Activated CD4-positive, alpha-beta memory T cell treated with anti-CD3 and anti-CD28 coated beads for 36 hours (primary cell): ENCODE data around the gene PPP6R2. TPM values are rescaled to one million over a fixed set of nuclear protein-coding genes. Genes with fewer than 3 reads are reported as not detected.

Experiments used
- CTCF ChIA-PET: fragments of 350-600 bp; sonication (Branson Sonifier 250); formaldehyde crosslinking; loops from one replicate; lab custom pipeline; 2021; ENCODE audit warnings: antibody characterized with exemption, inconsistent platforms; lab: Charles Lee
- POLR2A ChIA-PET: fragments of 350-600 bp; sonication (Branson Sonifier 250); formaldehyde crosslinking; loops from one replicate; lab custom pipeline; 2021; ENCODE audit warnings: antibody characterized with exemption; lab: Charles Lee
- DNase-seq: peaks from one replicate; pipeline ENCODE4 v3.0.0-alpha.2; 2020
- H3K27ac Mint-ChIP-seq: one replicate; pipeline ENCODE4 v1.8.0; 2021; ENCODE audit warnings: mixed read lengths
- H3K27me3 Mint-ChIP-seq: one replicate; pipeline ENCODE4 v1.8.0; 2021; ENCODE audit warnings: mixed read lengths
- H3K36me3 Mint-ChIP-seq: one replicate; pipeline ENCODE4 v1.8.0; 2021; ENCODE audit warnings: mixed read lengths
- H3K4me1 Mint-ChIP-seq: one replicate; pipeline ENCODE4 v1.8.0; 2021; ENCODE audit warnings: low read depth, mixed read lengths
- H3K4me3 Mint-ChIP-seq: one replicate; pipeline ENCODE4 v1.8.0; 2021; ENCODE audit warnings: mild to moderate bottlenecking, mixed read lengths
- H3K9me3 Mint-ChIP-seq: one replicate; pipeline ENCODE4 v1.8.0; 2021; ENCODE audit warnings: mixed read lengths
- intact Hi-C: fragments of 100-400 bp; cut with micrococcal nuclease; formaldehyde crosslinking; loops from one replicate; pipeline ENCODE4 v1.15.1; 2023
- total RNA-seq, 2 experiments: library from RNA; stranded (reverse); gene quantifications; one replicate each; pipeline ENCODE4 v1.2.3, GENCODE V29; 2021

PPP6R2 gene
- total RNA-seq, 2 experiments from 2014 or later, result 41.2 to 41.7 TPM

GRCh38 chr22:50490531-50491308, 147.6 kb downstream of the PPP6R2 start:
- intact Hi-C loops, result no loop called here
- Mint-ChIP-seq H3K36me3 (no peaks in the 10 kb centered on the region), H3K4me1 (peaks cover 6% of the 10 kb centered on the region), H3K9me3 (no peaks in the 10 kb centered on the region), H3K27me3 (no peaks in the 10 kb centered on the region), H3K27ac (no peak overlapping the region), H3K4me3 (peak overlapping the region; percentile 23)
- POLR2A ChIA-PET, result no interaction called here
- peak; percentile 29 for DNase-seq
- CTCF ChIA-PET, result no interaction called here

Other genes with a start within 250 kb of the PPP6R2 start
- 1 to 10 TPM; 3.3 to 3.5 TPM for gene PANX2, start 172.6 kb upstream of the PPP6R2 start, total RNA-seq
- gene TRABD, start 157.4 kb upstream of the PPP6R2 start, total RNA-seq, result 10 to 100 TPM; 88.6 to 89.2 TPM
- 10 to 100 TPM; 18.8 to 19.7 TPM for gene SELENOO, start 142.3 kb upstream of the PPP6R2 start, total RNA-seq
- 10 to 100 TPM; 41.4 to 43.8 TPM for gene TUBGCP6, start 98.3 kb upstream of the PPP6R2 start, total RNA-seq
- gene HDAC10, start 92.1 kb upstream of the PPP6R2 start, total RNA-seq, result 10 to 100 TPM; 46.1 to 47.6 TPM
- gene MAPK12, start 81.6 kb upstream of the PPP6R2 start, total RNA-seq, result 1 to 10 TPM; 9.1 to 9.7 TPM
- gene MAPK11, start 72.9 kb upstream of the PPP6R2 start, total RNA-seq, result 10 to 100 TPM; 23.1 to 24.6 TPM
- gene PLXNB2, start 35.7 kb upstream of the PPP6R2 start, total RNA-seq, result 1 to 10 TPM; 6.3 to 8.3 TPM
- gene DENND6B, start 16.3 kb upstream of the PPP6R2 start, total RNA-seq, result 1 to 10 TPM; 3.5 to 3.6 TPM
- gene SBF1, start 131.7 kb downstream of the PPP6R2 start, total RNA-seq, result 100 to 1,000 TPM; 110 to 112 TPM
- gene ADM2, start 138.2 kb downstream of the PPP6R2 start, total RNA-seq, result 1 to 10 TPM; 7.3 to 7.4 TPM
- gene MIOX, start 143.5 kb downstream of the PPP6R2 start, total RNA-seq, result under 1 TPM; 0.39 to 0.59 TPM
- gene LMF2, start 164.4 kb downstream of the PPP6R2 start, total RNA-seq, result 10 to 100 TPM; 62.1 to 63.8 TPM
- gene NCAPH2, start 164.9 kb downstream of the PPP6R2 start, total RNA-seq, result 100 to 1,000 TPM; 134 to 138 TPM
- 1 to 10 TPM; 1.9 to 5.6 TPM for gene SCO2, start 182.3 kb downstream of the PPP6R2 start, total RNA-seq
- 10 to 100 TPM; 64.7 to 65.6 TPM for gene TYMP, start 186.7 kb downstream of the PPP6R2 start, total RNA-seq
- gene KLHDC7B, start 202.6 kb downstream of the PPP6R2 start, total RNA-seq, result 1 to 10 TPM; 6.9 to 7.7 TPM
- gene SYCE3, start 219.6 kb downstream of the PPP6R2 start, total RNA-seq, result 1 to 10 TPM in 1 of 2 experiments, under 1 TPM in 1; 0.87 to 1.0 TPM
- 10 to 100 TPM; 33.3 to 36.9 TPM for gene CPT1B, start 235.1 kb downstream of the PPP6R2 start, total RNA-seq
- gene CHKB, start 239.5 kb downstream of the PPP6R2 start, total RNA-seq, result 10 to 100 TPM; 76.2 to 76.3 TPM